Transverse colon (tissue), 4 donors: ENCODE data around the gene HS3ST4. TPM values are rescaled to one million over a fixed set of nuclear protein-coding genes. Genes with fewer than 3 reads are reported as not detected.

ENCODE experiments used
- DNase-seq: peaks from one replicate; pipeline ENCODE4 v3.0.0-alpha.2; 2019
- H3K27ac ChIP-seq, 4 donors: fragments of 200-600 bp; sonication (generic); 2 replicates each; pipeline ENCODE4 v1.5.1; 2016 to 2018; ENCODE audit warnings: inconsistent platforms in 4 of 4
- H3K27me3 ChIP-seq: fragments of 200-600 bp; sonication (generic); 2 replicates; pipeline ENCODE4 v1.5.1; 2017; ENCODE audit warnings: inconsistent platforms
- H3K36me3 ChIP-seq, 4 donors: fragments of 200-600 bp; sonication (generic); 2 replicates each; pipeline ENCODE4 v1.5.1; 2017 to 2019; ENCODE audit warnings: inconsistent platforms in 4 of 4
- H3K4me1 ChIP-seq, 4 donors: fragments of 200-600 bp; sonication (generic); 2 replicates each; pipeline ENCODE4 v1.5.1; 2017 to 2020; ENCODE audit warnings: inconsistent platforms in 4 of 4
- H3K4me3 ChIP-seq, 4 donors: fragments of 200-600 bp; sonication (generic); 1 replicate in 1 of 4; 2 replicates in 3 of 4; pipeline versions ENCODE4 v1.5.1 to v1.6.1; 2017 to 2019; ENCODE audit warnings: inconsistent platforms in 4 of 4
- H3K9me3 ChIP-seq, 2 donors: fragments of 200-600 bp; sonication (generic); 2 replicates each; pipeline ENCODE4 v1.5.1; 2017 to 2019; ENCODE audit warnings: inconsistent platforms in 2 of 2
- EP300 ChIP-seq: sonication (generic); formaldehyde crosslinking; IDR thresholded peaks from one replicate; pipeline ENCODE4 v1.6.1; 2017; ENCODE audit warnings: antibody characterized with exemption, low read depth
- POLR2A ChIP-seq: fragments of 450-650 bp; IDR thresholded peaks from one replicate; pipeline ENCODE4 v1.6.1; 2016; ENCODE audit warnings: antibody characterized with exemption, mild to moderate bottlenecking, moderate library complexity
- POLR2AphosphoS5 ChIP-seq, 3 donors: sonication (generic); formaldehyde crosslinking; IDR thresholded peaks; one replicate each; pipeline ENCODE4 v1.6.1; 2016; ENCODE audit warnings: antibody characterized with exemption in 3 of 3
- WGBS, 2 donors: methylation state at CpG; one replicate each; pipeline ENCODE4 v1.1.5; 2018; ENCODE audit warnings: low coverage in 1 of 2; 5-methylcytosine and 5-hydroxymethylcytosine counted together
- in situ Hi-C, 4 donors: fragments of 200-750 bp; cut with MboI; loops; one replicate each; pipeline versions ENCODE4 v1.15.0 to v1.15.1; 2017; ENCODE audit warnings: low sequenced_read_pairs in 3 of 4, low pct_ligation_motif_present in 1 of 4, low pct_unique_long_range_greater_than_20kb in 1 of 4
- intact Hi-C: fragments of 100-400 bp; cut with DNase I; formaldehyde crosslinking; loops from one replicate; pipeline ENCODE4 v1.15.1; 2023; ENCODE audit warnings: low total_unique reads
- total RNA-seq, 4 donors: library from RNA; depleted of rRNA; stranded (reverse); fragments of >200 nt; gene quantifications; one replicate each; pipeline ENCODE4 v1.1.0, GENCODE V29; 2016
- TF ChIP-seq, protein P1 (sequence below), 5 experiments: fragments of 200-600 bp in 3 of 5; fragments of 450-650 bp in 2 of 5; sonication (generic) in 3 of 5; IDR thresholded peaks; 1 replicate in 2 of 5; 2 replicates in 3 of 5; pipeline ENCODE4 v1.5.1; 2016 to 2017; ENCODE audit warnings: antibody characterized with exemption in 5 of 5, inconsistent platforms in 3 of 5, mild to moderate bottlenecking in 2 of 5, moderate library complexity in 1 of 5

HS3ST4 gene
- total RNA-seq, 4 donors from 2014 or later = not detected

GRCh38 chr16:25748092-25748654, 56.4 kb downstream of the HS3ST4 start:
- Histone ChIP-seq H3K9me3 (no peaks in the 10 kb centered on the region), H3K4me3 (no peak overlapping the region), H3K27ac (no peak overlapping the region), H3K4me1 (no peaks in the 10 kb centered on the region), H3K27me3 (no peaks in the 10 kb centered on the region), H3K36me3 (no peaks in the 10 kb centered on the region)
- 64% methylated on average over 3 of the region's 3 CpGs; no CpG with 5 or more reads in 1 of the 2 donors for WGBS, 2 donors
- in situ Hi-C loops = no loop called here
- no peak for DNase-seq
- intact Hi-C loops = no loop called here
- no peak for TF ChIP-seq EP300
- TF ChIP-seq, protein P1, sequence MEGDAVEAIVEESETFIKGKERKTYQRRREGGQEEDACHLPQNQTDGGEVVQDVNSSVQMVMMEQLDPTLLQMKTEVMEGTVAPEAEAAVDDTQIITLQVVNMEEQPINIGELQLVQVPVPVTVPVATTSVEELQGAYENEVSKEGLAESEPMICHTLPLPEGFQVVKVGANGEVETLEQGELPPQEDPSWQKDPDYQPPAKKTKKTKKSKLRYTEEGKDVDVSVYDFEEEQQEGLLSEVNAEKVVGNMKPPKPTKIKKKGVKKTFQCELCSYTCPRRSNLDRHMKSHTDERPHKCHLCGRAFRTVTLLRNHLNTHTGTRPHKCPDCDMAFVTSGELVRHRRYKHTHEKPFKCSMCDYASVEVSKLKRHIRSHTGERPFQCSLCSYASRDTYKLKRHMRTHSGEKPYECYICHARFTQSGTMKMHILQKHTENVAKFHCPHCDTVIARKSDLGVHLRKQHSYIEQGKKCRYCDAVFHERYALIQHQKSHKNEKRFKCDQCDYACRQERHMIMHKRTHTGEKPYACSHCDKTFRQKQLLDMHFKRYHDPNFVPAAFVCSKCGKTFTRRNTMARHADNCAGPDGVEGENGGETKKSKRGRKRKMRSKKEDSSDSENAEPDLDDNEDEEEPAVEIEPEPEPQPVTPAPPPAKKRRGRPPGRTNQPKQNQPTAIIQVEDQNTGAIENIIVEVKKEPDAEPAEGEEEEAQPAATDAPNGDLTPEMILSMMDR (IDR thresholded peaks at IDR 0.05) = no peak
- no peak for TF ChIP-seq POLR2A
- TF ChIP-seq POLR2AphosphoS5 (IDR thresholded peaks at IDR 0.05) = no peak

- H3K27ac ChIP-seq = no peak overlapping the region
- intact Hi-C loops = no loop called here
- no peaks in the 10 kb centered on the region for H3K4me1 ChIP-seq
- in situ Hi-C loops = no loop called here
- no peaks in the 10 kb centered on the region for H3K36me3 ChIP-seq
- 65% methylated on average over 5 to 6 of the region's 6 CpGs for WGBS, 2 donors
- H3K27me3 ChIP-seq = no peaks in the 10 kb centered on the region
- TF ChIP-seq, protein P1 (IDR thresholded peaks at IDR 0.05) = no peak
- TF ChIP-seq POLR2A (no peak), EP300 (no peak), POLR2AphosphoS5 (IDR thresholded peaks at IDR 0.05) (no peak)
- no peaks in the 10 kb centered on the region for H3K9me3 ChIP-seq
- no peak overlapping the region for H3K4me3 ChIP-seq
- no peak for DNase-seq
Measured at GRCh38 chr16:25750488-25751216, 58.9 kb downstream of the HS3ST4 start.

GRCh38 chr16:25751230-25751835, 59.6 kb downstream of the HS3ST4 start:
- Histone ChIP-seq H3K4me3 (no peak overlapping the region), H3K4me1 (no peaks in the 10 kb centered on the region), H3K27me3 (no peaks in the 10 kb centered on the region), H3K27ac (no peak overlapping the region), H3K36me3 (no peaks in the 10 kb centered on the region), H3K9me3 (no peaks in the 10 kb centered on the region)
- no peak for DNase-seq
- in situ Hi-C loops = no loop called here
- 67 to 76% methylated on average over 3 to 5 of the region's 5 CpGs for WGBS, 2 donors
- intact Hi-C loops = no loop called here
- TF ChIP-seq EP300 (no peak), POLR2AphosphoS5 (IDR thresholded peaks at IDR 0.05) (no peak), POLR2A (no peak)
- TF ChIP-seq, protein P1 (IDR thresholded peaks at IDR 0.05) = no peak

GRCh38 chr16:25764466-25764865, 72.7 kb downstream of the HS3ST4 start:
- TF ChIP-seq POLR2A = no peak
- no peaks in the 10 kb centered on the region for H3K27me3 ChIP-seq
- no peak for DNase-seq
- WGBS, 2 donors = 40 to 100% methylated on average over 1 to 2 of the region's 2 CpGs
- no peak overlapping the region for H3K4me3 ChIP-seq
- H3K4me1 ChIP-seq = no peaks in the 10 kb centered on the region
- H3K36me3 ChIP-seq = no peaks in the 10 kb centered on the region
- H3K9me3 ChIP-seq = no peaks in the 10 kb centered on the region
- intact Hi-C loops (no loop called here), in situ Hi-C loops (no loop called here)
- H3K27ac ChIP-seq = no peak overlapping the region
